Thoracic aorta (tissue), 2 donors: ENCODE data around the gene ASCL2. TPM values are rescaled to one million over a fixed set of nuclear protein-coding genes. Genes with fewer than 3 reads are reported as not detected.

Source experiments
- ATAC-seq: fragments of 150-250 bp; one replicate; pipeline ENCODE4 v1.8.0; 2017; ENCODE audit warnings: low read depth; ENCODE audit not compliant: insufficient number of reproducible peaks, low FRiP score
- DNase-seq: peaks from one replicate; pipeline ENCODE4 v3.0.0-alpha.2; 2020; ENCODE audit warnings: low spot score
- H3K27ac ChIP-seq, 2 donors: fragments of 200-600 bp; sonication (generic); 1 replicate in 1 of 2; 2 replicates in 1 of 2; pipeline ENCODE4 v1.5.1; 2016; ENCODE audit warnings: mild to moderate bottlenecking in 2 of 2, moderate library complexity in 2 of 2
- H3K27me3 ChIP-seq: fragments of 200-600 bp; sonication (generic); replicated peaks from 2 replicates; pipeline ENCODE4 v1.6.0; 2016; ENCODE audit warnings: mild to moderate bottlenecking; ENCODE audit not compliant: insufficient read depth
- H3K36me3 ChIP-seq: fragments of 200-600 bp; sonication (generic); one replicate; pipeline ENCODE4 v1.5.1; 2016
- H3K4me1 ChIP-seq, 2 donors: fragments of 200-600 bp; sonication (generic); 1 replicate in 1 of 2; 2 replicates in 1 of 2; pipeline versions ENCODE4 v1.5.1 to v1.6.0; 2016; ENCODE audit warnings: low read depth in 2 of 2, mild to moderate bottlenecking in 1 of 2; ENCODE audit not compliant: control insufficient read depth in 1 of 2
- H3K4me3 ChIP-seq: fragments of 200-600 bp; sonication (generic); 2 replicates; pipeline ENCODE4 v1.5.1; 2016; ENCODE audit warnings: mild to moderate bottlenecking
- H3K9me3 ChIP-seq: fragments of 200-600 bp; sonication (generic); 2 replicates; pipeline ENCODE4 v1.5.1; 2016
- total RNA-seq, 2 donors: library from RNA; depleted of rRNA; stranded (reverse); fragments of >200 nt; gene quantifications; one replicate each; pipeline versions ENCODE4 v1.1.0 to v1.2.3, GENCODE V29; 2016
- TF ChIP-seq, protein P1 (sequence below): fragments of 200-600 bp; sonication (generic); IDR thresholded peaks from one replicate; pipeline ENCODE4 v1.5.1; 2019; ENCODE audit warnings: antibody characterized with exemption

The ASCL2 gene
- total RNA-seq, 2 donors from 2014 or later = 0.41 to 0.78 TPM

DNA sequence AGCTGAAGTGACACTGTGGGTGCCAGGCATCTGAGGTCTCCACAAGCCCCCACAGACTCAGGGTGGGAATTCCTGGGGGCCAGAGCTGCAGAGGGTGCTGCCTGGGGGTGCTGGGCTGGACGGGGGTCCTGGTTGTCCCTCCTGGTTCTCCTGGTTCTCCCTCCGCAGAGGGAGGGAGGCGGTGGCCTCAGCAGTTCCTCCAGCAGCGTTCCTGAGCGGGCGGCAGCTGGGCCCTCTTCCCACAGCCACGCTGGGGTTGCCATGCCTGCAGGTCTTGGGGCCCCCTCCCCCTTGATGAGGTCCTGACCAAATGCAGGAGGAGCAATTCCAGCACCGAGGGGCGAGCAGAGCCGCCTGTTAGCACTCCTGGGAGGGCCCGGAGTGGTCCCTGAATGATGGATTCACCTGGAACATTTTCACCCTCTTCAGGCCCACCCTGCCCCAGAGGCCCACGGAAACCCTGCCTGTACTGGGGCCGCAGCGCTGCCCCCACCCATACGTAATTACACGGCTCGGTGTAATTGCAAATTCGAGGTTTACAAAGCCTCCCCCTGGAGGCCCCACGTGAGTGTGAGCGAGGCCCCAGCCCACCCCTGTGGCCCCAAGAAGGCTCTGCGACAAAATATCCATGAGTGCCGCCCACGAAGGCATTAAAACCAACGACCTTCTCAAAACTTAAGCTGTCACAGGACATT is 30.7 kb upstream of the ASCL2 start:
- Histone ChIP-seq H3K9me3 (no peaks in the 10 kb centered on the region), H3K4me1 (peaks cover 25 to 41% of the 10 kb centered on the region in 2 donors), H3K27me3 (no peaks in the 10 kb centered on the region), H3K4me3 (peak overlapping the region; percentile 39), H3K27ac (no peak overlapping the region), H3K36me3 (no peaks in the 10 kb centered on the region)
- ATAC-seq (no peak), DNase-seq (no peak)
- TF ChIP-seq, protein P1, sequence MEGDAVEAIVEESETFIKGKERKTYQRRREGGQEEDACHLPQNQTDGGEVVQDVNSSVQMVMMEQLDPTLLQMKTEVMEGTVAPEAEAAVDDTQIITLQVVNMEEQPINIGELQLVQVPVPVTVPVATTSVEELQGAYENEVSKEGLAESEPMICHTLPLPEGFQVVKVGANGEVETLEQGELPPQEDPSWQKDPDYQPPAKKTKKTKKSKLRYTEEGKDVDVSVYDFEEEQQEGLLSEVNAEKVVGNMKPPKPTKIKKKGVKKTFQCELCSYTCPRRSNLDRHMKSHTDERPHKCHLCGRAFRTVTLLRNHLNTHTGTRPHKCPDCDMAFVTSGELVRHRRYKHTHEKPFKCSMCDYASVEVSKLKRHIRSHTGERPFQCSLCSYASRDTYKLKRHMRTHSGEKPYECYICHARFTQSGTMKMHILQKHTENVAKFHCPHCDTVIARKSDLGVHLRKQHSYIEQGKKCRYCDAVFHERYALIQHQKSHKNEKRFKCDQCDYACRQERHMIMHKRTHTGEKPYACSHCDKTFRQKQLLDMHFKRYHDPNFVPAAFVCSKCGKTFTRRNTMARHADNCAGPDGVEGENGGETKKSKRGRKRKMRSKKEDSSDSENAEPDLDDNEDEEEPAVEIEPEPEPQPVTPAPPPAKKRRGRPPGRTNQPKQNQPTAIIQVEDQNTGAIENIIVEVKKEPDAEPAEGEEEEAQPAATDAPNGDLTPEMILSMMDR = no peak

DNA sequence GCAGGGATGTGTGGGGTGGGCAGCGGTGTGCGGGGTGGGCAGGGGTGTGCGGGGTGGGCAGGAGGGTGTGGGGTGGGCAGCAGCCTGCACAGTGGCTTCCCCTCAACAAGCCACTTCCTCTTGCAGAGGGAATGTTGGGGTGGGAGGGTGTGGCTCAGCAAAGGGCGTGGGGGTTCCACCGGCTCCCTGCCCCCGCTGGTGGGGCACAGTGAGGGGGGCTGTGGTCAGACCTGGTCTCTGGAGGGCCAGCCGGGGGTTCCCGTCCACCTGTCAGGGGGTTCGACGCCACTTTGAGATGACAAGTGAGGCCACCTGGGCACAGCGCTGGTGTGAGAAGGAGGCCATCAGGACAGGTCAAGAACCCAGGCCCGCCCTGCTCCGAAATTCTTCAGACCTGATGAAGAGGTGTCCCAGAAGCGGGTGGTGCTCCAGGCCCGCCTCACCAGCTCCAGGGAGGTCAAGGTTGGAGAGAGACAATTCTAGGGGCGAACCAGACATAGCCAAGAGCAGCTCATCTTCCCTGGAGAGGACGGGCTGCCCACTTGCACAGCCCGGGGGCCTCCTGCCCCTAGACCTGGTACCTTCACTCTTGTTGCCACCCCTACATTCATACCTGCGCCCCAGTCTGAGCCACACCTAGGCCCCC is 30.0 kb upstream of the ASCL2 start:
- DNase-seq = no peak

DNA sequence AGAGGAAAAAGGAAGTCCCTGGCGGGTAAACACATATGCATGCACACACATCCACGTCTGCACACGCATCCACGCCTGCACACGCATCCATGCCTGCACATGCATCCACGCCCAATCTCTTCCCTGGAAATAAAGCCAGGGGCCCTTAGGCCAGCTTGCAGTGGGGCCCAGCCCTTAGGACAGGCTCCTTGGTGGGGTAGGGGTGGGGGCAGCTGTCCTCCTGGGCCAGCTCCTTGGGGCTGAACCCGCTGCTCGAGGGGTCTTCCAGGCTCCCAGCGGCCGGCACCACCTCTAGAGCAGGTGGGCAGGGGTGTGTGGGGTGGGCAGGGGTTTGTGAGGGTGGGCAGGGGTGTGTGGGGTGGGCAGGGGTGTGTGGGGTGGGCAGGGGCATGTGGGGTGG is 29.4 kb upstream of the ASCL2 start:
- no peaks in the 10 kb centered on the region for H3K27me3 ChIP-seq
- no peak for ATAC-seq
- H3K9me3 ChIP-seq = no peaks in the 10 kb centered on the region
- no peak overlapping the region for H3K27ac ChIP-seq
- DNase-seq = no peak
- H3K36me3 ChIP-seq = no peaks in the 10 kb centered on the region
- TF ChIP-seq, protein P1 = no peak
- peaks cover 13 to 28% of the 10 kb centered on the region in 2 donors for H3K4me1 ChIP-seq
- H3K4me3 ChIP-seq = no peak overlapping the region

More for the DNA sequence above, 30.0 kb upstream of the ASCL2 start:
- H3K27me3 ChIP-seq = no peaks in the 10 kb centered on the region
- H3K4me1 ChIP-seq = peaks cover 18 to 34% of the 10 kb centered on the region in 2 donors
- no peaks in the 10 kb centered on the region for H3K36me3 ChIP-seq
- no peak for ATAC-seq
- H3K9me3 ChIP-seq = no peaks in the 10 kb centered on the region
- TF ChIP-seq, protein P1 = no peak
- H3K27ac ChIP-seq = no peak overlapping the region
- peak overlapping the region; percentile 19 for H3K4me3 ChIP-seq

DNA sequence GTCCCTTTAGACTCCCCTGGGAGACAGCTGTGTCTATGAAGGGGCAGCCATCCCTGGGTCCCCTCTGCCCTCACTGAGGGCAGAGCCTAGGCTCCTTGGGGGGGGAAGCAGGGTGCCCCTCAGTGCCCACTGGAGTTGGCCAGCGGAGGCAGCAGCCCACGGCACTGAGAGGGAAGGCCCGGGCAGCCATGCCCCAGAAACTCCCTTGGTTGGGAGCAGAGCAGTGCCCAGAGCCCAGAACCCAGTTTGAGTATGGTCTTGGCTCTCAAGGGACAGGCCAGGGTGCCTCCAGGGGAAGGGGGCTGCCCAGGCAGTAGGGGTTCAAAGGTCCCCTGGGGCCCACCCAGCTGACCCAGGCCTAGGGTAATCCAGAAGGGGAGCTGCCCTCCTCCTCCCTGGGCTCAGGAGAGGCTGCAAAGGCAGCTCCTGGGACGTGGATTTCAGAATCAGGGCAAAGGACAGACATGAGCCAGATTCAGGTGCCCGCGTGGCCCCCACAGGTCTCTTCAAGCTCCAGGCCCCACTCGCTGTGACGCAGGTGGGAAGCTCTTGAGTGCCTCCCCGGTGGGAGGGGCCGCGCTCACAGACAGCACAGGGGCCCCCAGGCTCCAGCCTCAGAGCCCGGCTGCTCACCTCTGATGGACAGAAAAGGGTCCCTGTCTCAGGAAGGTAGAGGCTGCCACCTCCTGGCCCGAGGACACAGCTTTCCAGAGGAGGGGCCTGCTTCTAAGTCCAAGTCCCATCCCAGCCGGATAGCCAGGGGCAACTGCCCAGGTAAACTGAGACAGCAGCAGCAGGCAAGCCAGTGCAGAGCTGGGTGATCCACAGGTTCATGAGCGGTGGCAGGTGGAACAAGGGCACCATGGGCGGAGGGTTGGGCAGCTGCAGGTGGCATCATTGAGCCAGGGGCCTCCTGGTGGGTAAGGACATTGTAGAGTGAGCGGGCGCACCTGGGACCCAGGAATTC is 28.7 kb upstream of the ASCL2 start:
- H3K27ac ChIP-seq = no peak overlapping the region
- DNase-seq (no peak), ATAC-seq (no peak)
- no peaks in the 10 kb centered on the region for H3K36me3 ChIP-seq
- H3K4me3 ChIP-seq = no peak overlapping the region
- TF ChIP-seq, protein P1 = no peak
- no peaks in the 10 kb centered on the region for H3K27me3 ChIP-seq
- H3K9me3 ChIP-seq = no peaks in the 10 kb centered on the region
- peaks cover 10 to 21% of the 10 kb centered on the region in 2 donors for H3K4me1 ChIP-seq
